Keratinocyte (primary cell): ENCODE measurements around the gene ADGRG6. TPM values are rescaled to one million over a fixed set of nuclear protein-coding genes. Genes with fewer than 3 reads are reported as not detected.

Source experiments
- DNase-seq: peaks from one replicate; pipeline ENCODE4 v3.0.0-alpha.2; 2011; ENCODE audit warnings: low read depth, missing footprints, low spot score
- FAIRE-seq: peaks from 2 replicates; lab custom pipeline; 2011; peaks lifted over from hg19 to GRCh38; lab: Jason Lieb, UNC
- H2AFZ ChIP-seq: 2 replicates; pipeline ENCODE4 v1.6.0; 2012; ENCODE audit warnings: low read length, control low read depth, inconsistent platforms; ENCODE audit not compliant: control insufficient read depth
- H3K27ac ChIP-seq: 2 replicates; pipeline ENCODE4 v1.5.1; 2011; ENCODE audit warnings: low read length; ENCODE audit not compliant: control insufficient read depth, insufficient read depth
- H3K27me3 ChIP-seq: 3 replicates; pipeline ENCODE4 v1.6.0; 2011; ENCODE audit warnings: low read length; ENCODE audit not compliant: control insufficient read depth, insufficient read depth; ENCODE audit errors: extremely low read depth
- H3K36me3 ChIP-seq, 2 experiments: 2 replicates in 1 of 2; 3 replicates in 1 of 2; pipeline ENCODE4 v1.5.1; 2011; ENCODE audit warnings: low read length in 2 of 2, mild to moderate bottlenecking in 1 of 2; ENCODE audit not compliant: control insufficient read depth in 2 of 2, insufficient read depth in 2 of 2; ENCODE audit errors: extremely low read depth in 1 of 2
- H3K4me1 ChIP-seq: 3 replicates; pipeline ENCODE4 v1.5.1; 2011; ENCODE audit warnings: low read length; ENCODE audit not compliant: control insufficient read depth, insufficient read depth; ENCODE audit errors: extremely low read depth
- H3K4me2 ChIP-seq: 3 replicates; pipeline ENCODE4 v1.6.0; 2011; ENCODE audit warnings: low read depth, low read length; ENCODE audit not compliant: control insufficient read depth, insufficient read depth; ENCODE audit errors: extremely low read depth
- H3K4me3 ChIP-seq, 3 experiments: fragments of 200-600 bp in 1 of 3; sonication (generic) in 1 of 3; 2 replicates in 2 of 3; 3 replicates in 1 of 3; pipeline ENCODE4 v1.5.1; 2011 to 2016; ENCODE audit warnings: low read length in 3 of 3, mild to moderate bottlenecking in 3 of 3, control low read depth in 2 of 3, inconsistent platforms in 1 of 3, low read depth in 1 of 3, mixed read lengths in 1 of 3, mixed run types in 1 of 3, moderate library complexity in 1 of 3; ENCODE audit not compliant: control insufficient read depth in 2 of 3, insufficient read depth in 2 of 3; ENCODE audit errors: extremely low read depth in 1 of 3
- H3K79me2 ChIP-seq: 2 replicates; pipeline ENCODE4 v1.6.0; 2012; ENCODE audit warnings: low read length; ENCODE audit not compliant: control insufficient read depth, insufficient read depth
- H3K9ac ChIP-seq: 3 replicates; pipeline ENCODE4 v1.6.0; 2011; ENCODE audit warnings: low read length; ENCODE audit not compliant: control insufficient read depth, insufficient read depth; ENCODE audit errors: extremely low read depth
- H3K9me1 ChIP-seq: 3 replicates; pipeline ENCODE4 v1.6.0; 2011; ENCODE audit warnings: low read length; ENCODE audit not compliant: control insufficient read depth, insufficient read depth; ENCODE audit errors: extremely low read depth
- H3K9me3 ChIP-seq: 2 replicates; pipeline ENCODE4 v1.5.1; 2012; ENCODE audit warnings: low read depth, low read length; ENCODE audit not compliant: control insufficient read depth
- H4K20me1 ChIP-seq: 3 replicates; pipeline ENCODE4 v1.6.0; 2011; ENCODE audit warnings: low read length; ENCODE audit not compliant: control insufficient read depth, insufficient read depth; ENCODE audit errors: extremely low read depth
- EZH2 ChIP-seq: IDR thresholded peaks from one replicate; pipeline ENCODE4 v1.6.1; 2012; ENCODE audit warnings: inconsistent platforms, mild to moderate bottlenecking, low read length, moderate library complexity
- dilution Hi-C: fragments of 300-500 bp; cut with MboI; formaldehyde crosslinking; loops from one replicate; pipeline ENCODE4 v1.7.0; 2020; ENCODE audit warnings: low sequenced_read_pairs; ENCODE audit not compliant: extremely low pct_ligation_motif_present
- polyA plus RNA-seq, 5 experiments: library from polyadenylated mRNA; depleted of rRNA in 3 of 5; stranded (reverse) in 3 of 5; stranded (forward) in 1 of 5; unstranded in 1 of 5; fragments of >200 nt; gene quantifications; 1 replicate in 1 of 5; 2 replicates in 3 of 5; 3 replicates in 1 of 5; pipeline versions ENCODE4 v1.2.1 to v1.2.3, GENCODE V29; 2011 to 2012; ENCODE audit warnings: missing spikeins in 2 of 5, low read depth in 1 of 5, low replicate concordance in 1 of 5
- TF ChIP-seq, protein P1 (sequence below), 3 experiments: IDR thresholded peaks in 1 of 3; conservative IDR thresholded peaks in 1 of 3; optimal IDR thresholded peaks in 1 of 3; 2 replicates in 2 of 3; 3 replicates in 1 of 3; pipeline versions ENCODE3 to v1.5.1; 2011; ENCODE audit warnings: low read length in 3 of 3, mild to moderate bottlenecking in 3 of 3, moderate library complexity in 2 of 3, control low read depth in 1 of 3, inconsistent platforms in 1 of 3; ENCODE audit not compliant: insufficient read depth in 2 of 3; ENCODE audit errors: extremely low read depth in 1 of 3

ADGRG6 gene
- polyA plus RNA-seq, 1 donor (not counting 4 experiments of a cell fraction or from before 2014, with no cell fraction given): 20.1 TPM

DNA sequence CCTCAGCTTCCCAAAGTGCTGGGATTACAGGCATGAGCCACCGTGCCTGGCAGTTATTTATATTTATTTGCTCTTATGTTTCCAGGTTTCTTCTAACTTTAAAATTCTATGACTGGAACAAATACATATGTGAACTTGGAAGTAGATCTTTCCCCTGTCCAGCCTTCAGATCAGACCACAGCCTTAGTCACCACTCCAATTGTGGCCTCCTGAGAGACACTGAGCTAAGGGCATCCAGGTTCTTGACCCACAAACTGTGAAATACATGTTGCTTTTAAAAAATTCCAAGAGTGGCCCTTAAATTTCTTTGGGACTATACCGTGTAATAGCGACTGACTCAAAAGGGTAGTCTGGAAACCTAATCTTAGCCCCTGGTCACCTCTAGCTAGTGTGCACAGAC lies 1.5 kb upstream of the ADGRG6 start:
- H3K79me2 ChIP-seq: peaks cover 12% of the 10 kb centered on the region
- H4K20me1 ChIP-seq: no peaks in the 10 kb centered on the region
- dilution Hi-C loops: no loop called here
- FAIRE-seq (no peak), DNase-seq (no peak)
- H3K36me3 ChIP-seq: no peaks in the 10 kb centered on the region
- no peaks in the 10 kb centered on the region for H3K9me1 ChIP-seq
- no peak for TF ChIP-seq EZH2
- TF ChIP-seq, protein P1, sequence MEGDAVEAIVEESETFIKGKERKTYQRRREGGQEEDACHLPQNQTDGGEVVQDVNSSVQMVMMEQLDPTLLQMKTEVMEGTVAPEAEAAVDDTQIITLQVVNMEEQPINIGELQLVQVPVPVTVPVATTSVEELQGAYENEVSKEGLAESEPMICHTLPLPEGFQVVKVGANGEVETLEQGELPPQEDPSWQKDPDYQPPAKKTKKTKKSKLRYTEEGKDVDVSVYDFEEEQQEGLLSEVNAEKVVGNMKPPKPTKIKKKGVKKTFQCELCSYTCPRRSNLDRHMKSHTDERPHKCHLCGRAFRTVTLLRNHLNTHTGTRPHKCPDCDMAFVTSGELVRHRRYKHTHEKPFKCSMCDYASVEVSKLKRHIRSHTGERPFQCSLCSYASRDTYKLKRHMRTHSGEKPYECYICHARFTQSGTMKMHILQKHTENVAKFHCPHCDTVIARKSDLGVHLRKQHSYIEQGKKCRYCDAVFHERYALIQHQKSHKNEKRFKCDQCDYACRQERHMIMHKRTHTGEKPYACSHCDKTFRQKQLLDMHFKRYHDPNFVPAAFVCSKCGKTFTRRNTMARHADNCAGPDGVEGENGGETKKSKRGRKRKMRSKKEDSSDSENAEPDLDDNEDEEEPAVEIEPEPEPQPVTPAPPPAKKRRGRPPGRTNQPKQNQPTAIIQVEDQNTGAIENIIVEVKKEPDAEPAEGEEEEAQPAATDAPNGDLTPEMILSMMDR (optimal IDR thresholded peaks at IDR 0.05 in 1 of 3, IDR thresholded peaks at IDR 0.05 in 1 of 3, conservative IDR thresholded peaks at IDR 0.05 in 1 of 3; ENCODE audit: extremely low read depth in 1 of 3, insufficient read depth in 2 of 3, low read length in 3 of 3): no peak
- peak overlapping the region; percentile 34 for H3K9ac ChIP-seq
- peak overlapping the region; percentile 79 for H3K4me2 ChIP-seq
- no peaks in the 10 kb centered on the region for H3K9me3 ChIP-seq
- peak overlapping the region in 1 of 3 experiments; percentile 82 for H3K4me3 ChIP-seq
- no peak overlapping the region for H2AFZ ChIP-seq
- H3K27me3 ChIP-seq: no peaks in the 10 kb centered on the region
- H3K27ac ChIP-seq: peak overlapping the region; percentile 87
- peaks cover 30% of the 10 kb centered on the region for H3K4me1 ChIP-seq

GRCh38 chr6:142300758-142301650 lies 803 bp upstream of the ADGRG6 start:
- H2AFZ ChIP-seq: peak overlapping the region; percentile 67
- H3K4me2 ChIP-seq: peak overlapping the region; percentile 79
- FAIRE-seq (peak; percentile 98), DNase-seq (peak; percentile 95)
- H3K36me3 ChIP-seq: no peaks in the 10 kb centered on the region
- H3K9me3 ChIP-seq: no peaks in the 10 kb centered on the region
- peak overlapping the region; percentile 29 to 82 (median 72) for H3K4me3 ChIP-seq
- dilution Hi-C loops: no loop called here
- peaks cover 30% of the 10 kb centered on the region for H3K4me1 ChIP-seq
- H3K9ac ChIP-seq: peak overlapping the region; percentile 79
- H4K20me1 ChIP-seq: no peaks in the 10 kb centered on the region
- H3K27me3 ChIP-seq: no peaks in the 10 kb centered on the region
- TF ChIP-seq EZH2: no peak
- TF ChIP-seq, protein P1 (optimal IDR thresholded peaks at IDR 0.05 in 1 of 3, IDR thresholded peaks at IDR 0.05 in 1 of 3, conservative IDR thresholded peaks at IDR 0.05 in 1 of 3; ENCODE audit: extremely low read depth in 1 of 3, insufficient read depth in 2 of 3, low read length in 3 of 3): no peak
- peaks cover 12% of the 10 kb centered on the region for H3K79me2 ChIP-seq
- H3K27ac ChIP-seq: peak overlapping the region; percentile 87
- H3K9me1 ChIP-seq: no peaks in the 10 kb centered on the region
